DMS 273 (cell line): ENCODE results near the gene MRPS33.
"Not testable (repeated sequence)": the region's sequence is repeated elsewhere in the genome, so short reads cannot be mapped to it uniquely, and the experiment has no call there.

Experiments
- DNase-seq: peaks from one replicate; lab custom pipeline; 2025; ENCODE audit not compliant: unreplicated experiment; lab: John Stamatoyannopoulos, UW

The MRPS33 gene

GRCh38 chr7:140956997-140957396 lies 57.8 kb downstream of the MRPS33 start:
- not testable (repeated sequence) for DNase-seq
